Fibroblast of gingiva (primary cell): ENCODE measurements around the gene VBP1.
"Not testable (repeated sequence)": the region's sequence is repeated elsewhere in the genome, so short reads cannot be mapped to it uniquely, and the experiment has no call there.

ENCODE experiments used
- DNase-seq: peaks from one replicate; pipeline ENCODE4 v3.0.0-alpha.2; 2011; ENCODE audit warnings: low read depth

Gene VBP1

GRCh38 chrX:155263854-155264628, 47.8 kb downstream of the VBP1 start, which contains the start of gene RAB39B:
Gene RAB39B (minus strand): TSS chrX:155264491. CDS start chrX:155264288, 203 bp downstream.
- peak; percentile 36 for DNase-seq

- no peak for DNase-seq
Measured at GRCh38 chrX:155266439-155266838, 50.2 kb downstream of the VBP1 start.

- DNase-seq = not testable (repeated sequence)
Measured at GRCh38 chrX:155267995-155268394, 51.7 kb downstream of the VBP1 start.

- no peak for DNase-seq
Measured at GRCh38 chrX:155270969-155271368, 54.7 kb downstream of the VBP1 start.

GRCh38 chrX:155279873-155280272, 63.6 kb downstream of the VBP1 start:
- DNase-seq = no peak
